ENCODE data around the gene HOXD1. TPM values are rescaled to one million over a fixed set of nuclear protein-coding genes. Genes with fewer than 3 reads are reported as not detected.

Gene HOXD1
- total RNA-seq, 2 donors from 2014 or later = 2.3 to 6.1 TPM

- no peak for TF ChIP-seq POLR2A (IDR thresholded peaks at IDR 0.05)
- no peak for TF ChIP-seq POLR2AphosphoS5 (IDR thresholded peaks at IDR 0.05)
- TF ChIP-seq CTCF (IDR thresholded peaks at IDR 0.05) = no peak
- H3K27me3 ChIP-seq (replicated peaks; ENCODE audit: insufficient read depth) = no peaks in the 10 kb centered on the region
- H3K36me3 ChIP-seq = no peaks in the 10 kb centered on the region
- 49% methylated on average over 26 of the region's 31 CpGs for WGBS
- H3K27ac ChIP-seq = no peak overlapping the region
- DNase-seq (ENCODE audit: low spot score) = no peak
- H3K9me3 ChIP-seq = no peaks in the 10 kb centered on the region
- no peak overlapping the region for H3K4me3 ChIP-seq
- intact Hi-C loops (cut with DNase I) = no loop called here
- H3K4me1 ChIP-seq (replicated peaks) = no peaks in the 10 kb centered on the region
Measured at GRCh38 chr2:176147800-176148496, 40.5 kb upstream of the HOXD1 start.

- no peak overlapping the region for H3K4me3 ChIP-seq
- H3K36me3 ChIP-seq = no peaks in the 10 kb centered on the region
- TF ChIP-seq POLR2AphosphoS5 (IDR thresholded peaks at IDR 0.05) = no peak
- TF ChIP-seq POLR2A (IDR thresholded peaks at IDR 0.05) = no peak
- TF ChIP-seq CTCF (IDR thresholded peaks at IDR 0.05) = no peak
- no peaks in the 10 kb centered on the region for H3K27me3 ChIP-seq (replicated peaks; ENCODE audit: insufficient read depth)
- no peaks in the 10 kb centered on the region for H3K4me1 ChIP-seq (replicated peaks)
- no peaks in the 10 kb centered on the region for H3K9me3 ChIP-seq
- no peak for DNase-seq (ENCODE audit: low spot score)
- intact Hi-C loops (cut with DNase I) = no loop called here
- 71% methylated on average over 11 of the region's 11 CpGs for WGBS
- H3K27ac ChIP-seq = no peak overlapping the region
Measured at GRCh38 chr2:176148751-176149421, 39.6 kb upstream of the HOXD1 start.

- TF ChIP-seq POLR2AphosphoS5 (IDR thresholded peaks at IDR 0.05) = no peak
- Histone ChIP-seq H3K36me3 (no peaks in the 10 kb centered on the region), H3K27ac (no peak overlapping the region), H3K27me3 (replicated peaks; ENCODE audit: insufficient read depth) (no peaks in the 10 kb centered on the region), H3K4me3 (no peak overlapping the region), H3K9me3 (no peaks in the 10 kb centered on the region), H3K4me1 (replicated peaks) (no peaks in the 10 kb centered on the region)
- intact Hi-C loops (cut with DNase I) = no loop called here
- WGBS = 75% methylated on average over 22 of the region's 22 CpGs
- DNase-seq (ENCODE audit: low spot score) = no peak
Measured at GRCh38 chr2:176149481-176149938, 39.0 kb upstream of the HOXD1 start.

GRCh38 chr2:176149939-176150583, 38.4 kb upstream of the HOXD1 start:
- TF ChIP-seq POLR2A (IDR thresholded peaks at IDR 0.05) = no peak
- no peak for TF ChIP-seq CTCF (IDR thresholded peaks at IDR 0.05)
- TF ChIP-seq POLR2AphosphoS5 (IDR thresholded peaks at IDR 0.05) = no peak
- no peaks in the 10 kb centered on the region for H3K36me3 ChIP-seq
- 66% methylated on average over 24 of the region's 24 CpGs for whole genome bisulfite sequencing
- H3K27me3 ChIP-seq (replicated peaks; ENCODE audit: insufficient read depth) = no peaks in the 10 kb centered on the region
- H3K4me3 ChIP-seq = no peak overlapping the region
- DNase-seq (ENCODE audit: low spot score) = no peak
- intact Hi-C loops (cut with DNase I) = no loop called here
- no peak overlapping the region for H3K27ac ChIP-seq
- H3K9me3 ChIP-seq = no peaks in the 10 kb centered on the region
- H3K4me1 ChIP-seq (replicated peaks) = no peaks in the 10 kb centered on the region

- Histone ChIP-seq H3K36me3 (no peaks in the 10 kb centered on the region), H3K4me1 (replicated peaks) (no peaks in the 10 kb centered on the region), H3K27ac (no peak overlapping the region), H3K4me3 (no peak overlapping the region), H3K27me3 (replicated peaks; ENCODE audit: insufficient read depth) (no peaks in the 10 kb centered on the region), H3K9me3 (no peaks in the 10 kb centered on the region)
- TF ChIP-seq POLR2A (IDR thresholded peaks at IDR 0.05) (no peak), CTCF (IDR thresholded peaks at IDR 0.05) (no peak), POLR2AphosphoS5 (IDR thresholded peaks at IDR 0.05) (no peak)
- DNase-seq (ENCODE audit: low spot score) = no peak
- intact Hi-C loops (cut with DNase I) = no loop called here
- WGBS = 68% methylated on average over 14 of the region's 14 CpGs
Measured at GRCh38 chr2:176150584-176151441, 37.7 kb upstream of the HOXD1 start.

All from prostate gland (tissue), 2 donors.